Panc1 (cell line): ENCODE data around the gene TMEM154. TPM values are rescaled to one million over a fixed set of nuclear protein-coding genes. Genes with fewer than 3 reads are reported as not detected.

Source experiments
- ATAC-seq: fragments of 200-7000 bp; cut with Tn5 transposase; 2 replicates; pipeline ENCODE4 v1.9.1; 2020; ENCODE audit warnings: mild to moderate bottlenecking, moderate library complexity
- BruUV-seq: library from RNA; stranded (reverse); fragments of 400-500 nt; replicated peaks from 2 replicates; lab custom pipeline; 2021; lab: Mats Ljungman, UMichigan
- CTCF ChIA-PET: fragments of 300-600 bp; sonication (Branson Sonifier 250); formaldehyde crosslinking; loops from one replicate; lab custom pipeline; 2022; ENCODE audit warnings: antibody characterized with exemption; lab: Charles Lee
- POLR2A ChIA-PET: fragments of 300-600 bp; sonication (Branson Sonifier 250); formaldehyde crosslinking; loops from one replicate; lab custom pipeline; 2022; ENCODE audit warnings: antibody characterized with exemption; lab: Charles Lee
- DNase-seq: peaks from one replicate; pipeline ENCODE4 v3.0.0-alpha.2; 2010; ENCODE audit warnings: low read depth, low spot score
- H3K27ac ChIP-seq: 2 replicates; pipeline ENCODE4 v1.5.1; 2011; ENCODE audit warnings: mild to moderate bottlenecking, low read length, inconsistent platforms
- H3K27me3 ChIP-seq: fragments of 200-500 bp; sonication (Bioruptor generic); 2 replicates; pipeline ENCODE4 v1.6.0; 2014; ENCODE audit warnings: low read length, inconsistent platforms; ENCODE audit not compliant: control insufficient read depth, insufficient read depth
- H3K36me3 ChIP-seq: fragments of 200-500 bp; sonication (Bioruptor generic); 2 replicates; pipeline ENCODE4 v1.5.1; 2014; ENCODE audit warnings: inconsistent platforms, mild to moderate bottlenecking, low read length, moderate library complexity; ENCODE audit not compliant: control insufficient read depth, insufficient read depth
- H3K4me1 ChIP-seq: 2 replicates; pipeline ENCODE4 v1.5.1; 2011; ENCODE audit warnings: inconsistent platforms, mild to moderate bottlenecking, low read length, moderate library complexity; ENCODE audit not compliant: control insufficient read depth, insufficient read depth
- H3K4me3 ChIP-seq, 2 experiments: 2 replicates each; pipeline ENCODE4 v1.5.1; 2011 to 2012; ENCODE audit warnings: low read depth in 2 of 2, low read length in 2 of 2, mild to moderate bottlenecking in 2 of 2, inconsistent platforms in 1 of 2, moderate library complexity in 1 of 2
- H3K9me3 ChIP-seq: fragments of 200-500 bp; sonication (Bioruptor generic); 2 replicates; pipeline ENCODE4 v1.5.1; 2014; ENCODE audit warnings: low read depth, mild to moderate bottlenecking, inconsistent platforms, low read length, moderate library complexity; ENCODE audit not compliant: control insufficient read depth, insufficient read depth
- POLR2AphosphoS5 ChIP-seq: IDR thresholded peaks from 2 replicates; pipeline ENCODE4 v1.6.1; 2012; ENCODE audit warnings: mild to moderate bottlenecking, low read depth, low read length, moderate library complexity
- REST ChIP-seq, 2 experiments: IDR thresholded peaks; 2 replicates each; pipeline ENCODE4 v1.6.1; 2011 to 2012; ENCODE audit warnings: low read depth in 2 of 2, control low read depth in 1 of 2, low read length in 1 of 2, mild to moderate bottlenecking in 1 of 2, moderate library complexity in 1 of 2; ENCODE audit not compliant: insufficient read depth in 1 of 2
- SIN3A ChIP-seq: IDR thresholded peaks from 2 replicates; pipeline ENCODE4 v1.6.1; 2012; ENCODE audit warnings: low read depth, mild to moderate bottlenecking, low read length, moderate library complexity, borderline replicate concordance; ENCODE audit not compliant: insufficient read depth
- TCF7L2 ChIP-seq: IDR thresholded peaks from 2 replicates; pipeline ENCODE4 v1.6.1; 2011; ENCODE audit warnings: mild to moderate bottlenecking, low read depth, low read length, inconsistent platforms
- in situ Hi-C: cut with HindIII; loops from 2 replicates; pipeline ENCODE4 v1.10.0; 2016; ENCODE audit warnings: low sequenced_read_pairs, low pct_unique_long_range_greater_than_20kb
- intact Hi-C: fragments of 100-400 bp; cut with micrococcal nuclease; formaldehyde crosslinking; loops from one replicate; pipeline ENCODE4 v1.10.0; 2022; ENCODE audit not compliant: unreplicated experiment
- total RNA-seq: library from RNA; stranded (reverse); gene quantifications from one replicate; pipeline ENCODE4 v1.2.1, GENCODE V29; 2021; ENCODE audit not compliant: unreplicated experiment
- TF ChIP-seq, protein P1 (sequence below): fragments of 450-650 bp; IDR thresholded peaks from 2 replicates; pipeline ENCODE4 v1.5.1; 2017; ENCODE audit warnings: mild to moderate bottlenecking

TMEM154 gene
- total RNA-seq, 1 experiment from 2014 or later: 0.15 TPM

DNA sequence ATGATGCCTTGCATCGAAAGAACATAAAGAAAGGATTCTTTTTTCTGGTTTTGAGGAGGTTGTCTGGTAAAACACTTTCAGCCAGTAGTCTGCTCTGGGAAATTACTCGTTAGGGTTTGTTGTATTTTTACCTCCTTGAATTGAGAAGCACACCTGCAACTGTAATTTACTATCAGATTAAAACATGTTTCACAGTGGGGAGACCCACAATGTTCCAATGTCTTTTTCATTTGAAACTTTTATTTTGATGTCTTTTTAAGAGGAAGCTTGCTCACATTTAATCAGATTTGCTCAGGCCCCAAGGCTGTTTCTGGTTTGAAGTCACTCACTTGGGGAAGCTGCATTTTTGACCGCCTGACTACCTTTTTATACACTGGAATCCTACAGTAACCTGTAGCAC lies 12.0 kb downstream of the TMEM154 start:
- intact Hi-C loops (no loop called here), in situ Hi-C loops (no loop called here)
- no TSS peak for BruUV-seq
- Histone ChIP-seq H3K4me3 (no peak overlapping the region), H3K27me3 (peaks cover 2% of the 10 kb centered on the region; the same call in 1 of the 2 replicates), H3K4me1 (no peaks in the 10 kb centered on the region), H3K27ac (no peak overlapping the region), H3K9me3 (no peaks in the 10 kb centered on the region), H3K36me3 (no peaks in the 10 kb centered on the region)
- CTCF ChIA-PET: no interaction called here
- ATAC-seq (no peak), DNase-seq (no peak)
- no peak for TF ChIP-seq REST (IDR thresholded peaks at IDR 0.05; ENCODE audit: insufficient read depth in 1 of 2, low read depth in 2 of 2, low read length in 1 of 2)
- TF ChIP-seq SIN3A: no peak
- TF ChIP-seq TCF7L2: no peak
- TF ChIP-seq POLR2AphosphoS5: no peak
- TF ChIP-seq, protein P1, sequence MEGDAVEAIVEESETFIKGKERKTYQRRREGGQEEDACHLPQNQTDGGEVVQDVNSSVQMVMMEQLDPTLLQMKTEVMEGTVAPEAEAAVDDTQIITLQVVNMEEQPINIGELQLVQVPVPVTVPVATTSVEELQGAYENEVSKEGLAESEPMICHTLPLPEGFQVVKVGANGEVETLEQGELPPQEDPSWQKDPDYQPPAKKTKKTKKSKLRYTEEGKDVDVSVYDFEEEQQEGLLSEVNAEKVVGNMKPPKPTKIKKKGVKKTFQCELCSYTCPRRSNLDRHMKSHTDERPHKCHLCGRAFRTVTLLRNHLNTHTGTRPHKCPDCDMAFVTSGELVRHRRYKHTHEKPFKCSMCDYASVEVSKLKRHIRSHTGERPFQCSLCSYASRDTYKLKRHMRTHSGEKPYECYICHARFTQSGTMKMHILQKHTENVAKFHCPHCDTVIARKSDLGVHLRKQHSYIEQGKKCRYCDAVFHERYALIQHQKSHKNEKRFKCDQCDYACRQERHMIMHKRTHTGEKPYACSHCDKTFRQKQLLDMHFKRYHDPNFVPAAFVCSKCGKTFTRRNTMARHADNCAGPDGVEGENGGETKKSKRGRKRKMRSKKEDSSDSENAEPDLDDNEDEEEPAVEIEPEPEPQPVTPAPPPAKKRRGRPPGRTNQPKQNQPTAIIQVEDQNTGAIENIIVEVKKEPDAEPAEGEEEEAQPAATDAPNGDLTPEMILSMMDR: no peak
- POLR2A ChIA-PET: no interaction called here

- Histone ChIP-seq H3K9me3 (no peaks in the 10 kb centered on the region), H3K4me3 (no peak overlapping the region), H3K36me3 (no peaks in the 10 kb centered on the region), H3K27ac (no peak overlapping the region), H3K4me1 (no peaks in the 10 kb centered on the region), H3K27me3 (peaks cover 2% of the 10 kb centered on the region; the same call in 1 of the 2 replicates)
- ChIA-PET CTCF (no interaction called here), POLR2A (no interaction called here)
- DNase-seq (no peak), ATAC-seq (no peak)
- TF ChIP-seq POLR2AphosphoS5: no peak
- BruUV-seq: no TSS peak
- in situ Hi-C loops (no loop called here), intact Hi-C loops (no loop called here)
Measured at GRCh38 chr4:152666946-152667345, 12.9 kb downstream of the TMEM154 start.

DNA sequence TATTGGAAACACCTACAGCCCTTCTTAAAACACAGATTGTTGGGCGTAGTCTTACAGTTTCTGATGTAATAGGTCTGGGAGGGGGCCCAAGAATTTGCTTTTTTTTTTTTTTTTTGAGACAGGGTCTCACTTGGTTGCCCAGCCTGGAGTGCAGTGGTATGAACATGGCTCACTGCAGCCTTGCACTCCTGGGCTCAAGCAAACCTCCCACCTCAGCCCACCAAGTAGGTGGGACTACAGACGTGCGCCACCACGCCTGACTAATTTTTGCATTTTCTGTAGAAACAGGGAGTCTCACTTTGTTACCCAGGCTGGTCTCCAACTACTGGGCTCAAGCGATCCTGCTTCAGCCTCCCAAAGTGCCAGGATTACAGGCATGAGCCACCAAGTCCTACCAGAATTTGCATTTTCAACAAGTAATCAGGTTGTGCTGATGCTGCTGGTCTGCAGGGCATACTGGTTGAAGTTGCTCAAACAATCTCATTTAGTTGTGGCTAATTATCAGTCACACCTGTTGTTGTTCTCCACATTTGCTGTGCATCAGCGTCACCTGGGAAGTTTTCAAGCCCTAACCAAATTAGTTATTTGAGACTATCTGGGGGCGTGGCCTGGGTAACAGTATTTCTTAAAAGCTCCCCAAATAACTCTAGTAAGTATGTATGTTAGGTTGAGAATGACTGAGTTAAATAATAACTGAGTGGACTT lies 14.0 kb downstream of the TMEM154 start:
- in situ Hi-C loops: no loop called here
- no TSS peak for BruUV-seq
- POLR2A ChIA-PET: no interaction called here

More for the DNA sequence above, 14.0 kb downstream of the TMEM154 start:
- CTCF ChIA-PET: no interaction called here
- H3K4me3 ChIP-seq: no peak overlapping the region
- intact Hi-C loops: no loop called here
- ATAC-seq (no peak), DNase-seq (no peak)
- no peak for TF ChIP-seq SIN3A
- TF ChIP-seq REST (IDR thresholded peaks at IDR 0.05; ENCODE audit: insufficient read depth in 1 of 2, low read depth in 2 of 2, low read length in 1 of 2): no peak
- TF ChIP-seq TCF7L2: no peak
- TF ChIP-seq POLR2AphosphoS5: no peak
- TF ChIP-seq, protein P1: no peak
- no peaks in the 10 kb centered on the region for H3K36me3 ChIP-seq
- H3K9me3 ChIP-seq: no peaks in the 10 kb centered on the region
- peaks cover 2% of the 10 kb centered on the region; the same call in 1 of the 2 replicates for H3K27me3 ChIP-seq
- H3K27ac ChIP-seq: no peak overlapping the region
- no peaks in the 10 kb centered on the region for H3K4me1 ChIP-seq
